H1 (cell line): ENCODE data around the gene FBN2.

ENCODE experiments used
- SUZ12 ChIP-seq: fragments of 200-600 bp; sonication (generic); IDR thresholded peaks from 2 replicates; pipeline ENCODE4 v1.6.1; 2012; ENCODE audit warnings: mild to moderate bottlenecking, inconsistent platforms, low read length, moderate library complexity, mixed read lengths
- TCF12 ChIP-seq: IDR thresholded peaks from 2 replicates; pipeline ENCODE4 v1.6.1; 2011; ENCODE audit warnings: low read depth, mild to moderate bottlenecking, low read length

DNA sequence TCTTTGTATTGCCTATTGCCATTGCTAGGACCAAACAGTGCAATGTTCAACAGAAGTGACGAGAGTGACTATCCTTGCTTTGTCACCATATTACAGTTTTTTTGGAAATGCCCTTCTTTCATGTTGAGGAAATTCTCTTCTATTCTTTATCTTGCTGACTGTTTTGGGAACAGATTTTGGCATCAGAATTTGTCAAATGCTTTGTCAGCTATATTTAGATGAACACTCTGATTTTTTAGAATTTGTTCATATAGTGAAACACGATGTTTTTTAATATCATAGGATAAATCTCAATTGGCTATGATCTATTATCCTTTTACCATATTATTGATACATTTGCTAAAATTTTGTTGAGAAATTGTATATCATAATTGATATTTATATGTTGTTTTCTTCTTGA, 31.4 kb downstream of the FBN2 start:
- TF ChIP-seq TCF12 (no peak), SUZ12 (no peak)
